K562 (cell line): Measurements from ENCODE around the gene GPRIN2. TPM values are rescaled to one million over a fixed set of nuclear protein-coding genes. Genes with fewer than 3 reads are reported as not detected.

Experiments used
- ARHGAP35 ChIP-seq: fragments of 450-650 bp; IDR thresholded peaks from 2 replicates; pipeline ENCODE4 v1.6.1; 2018; ENCODE audit not compliant: partially characterized antibody
- EP400 ChIP-seq: fragments of 450-650 bp; IDR thresholded peaks from 2 replicates; pipeline ENCODE4 v1.6.1; 2017; ENCODE audit warnings: antibody characterized with exemption, mild to moderate bottlenecking, moderate library complexity
- ESRRA ChIP-seq: fragments of 450-650 bp; IDR thresholded peaks from 2 replicates; pipeline ENCODE4 v1.6.1; 2014; ENCODE audit warnings: low read depth, mild to moderate bottlenecking, moderate library complexity, borderline replicate concordance
- FOS ChIP-seq: IDR thresholded peaks from 3 replicates; pipeline ENCODE4 v1.6.1; 2011; ENCODE audit not compliant: insufficient read length; ENCODE audit errors: extremely low read depth
- GATAD2A ChIP-seq: fragments of 450-650 bp; IDR thresholded peaks from 2 replicates; pipeline ENCODE4 v1.6.1; 2017
- GATAD2B ChIP-seq: fragments of 450-650 bp; IDR thresholded peaks from 2 replicates; pipeline ENCODE4 v1.6.1; 2017; ENCODE audit warnings: mild to moderate bottlenecking, borderline replicate concordance
- HDAC3 ChIP-seq: fragments of 450-650 bp; IDR thresholded peaks from 2 replicates; pipeline ENCODE4 v1.6.1; 2018; ENCODE audit warnings: borderline replicate concordance, mild to moderate bottlenecking, moderate library complexity; ENCODE audit not compliant: partially characterized antibody
- HNRNPL ChIP-seq: fragments of 200-400 bp; formaldehyde crosslinking; IDR thresholded peaks from 2 replicates; pipeline ENCODE4 v1.6.1; 2017; ENCODE audit warnings: low read depth, mild to moderate bottlenecking, low read length
- KAT8 ChIP-seq: fragments of 450-650 bp; IDR thresholded peaks from 2 replicates; pipeline ENCODE4 v1.6.1; 2016; ENCODE audit warnings: low read depth, mild to moderate bottlenecking
- NCOA6 ChIP-seq: fragments of 450-650 bp; IDR thresholded peaks from 2 replicates; pipeline ENCODE4 v1.6.1; 2017; ENCODE audit warnings: mild to moderate bottlenecking
- NFE2 ChIP-seq: IDR thresholded peaks from 2 replicates; pipeline ENCODE4 v1.6.1; 2014; ENCODE audit warnings: antibody characterized with exemption, low read depth
- NR2C2 ChIP-seq, 2 experiments: fragments of 200-800 bp in 1 of 2; sonication (Bioruptor generic) in 1 of 2; sonication (generic) in 1 of 2; formaldehyde crosslinking in 1 of 2; IDR thresholded peaks; 2 replicates each; pipeline versions ENCODE4 v1.6.1 to v1.8.0; 2016 to 2022; ENCODE audit warnings: mild to moderate bottlenecking in 1 of 2, missing compliant biosample characterization in 1 of 2, missing genetic modification characterization in 1 of 2, missing genetic modification reagents in 1 of 2
- POLR3A ChIP-seq: IDR thresholded peaks from 2 replicates; pipeline ENCODE4 v1.6.1; 2011; ENCODE audit warnings: borderline replicate concordance, mild to moderate bottlenecking, moderate library complexity; ENCODE audit not compliant: insufficient read length, insufficient read depth; ENCODE audit errors: extremely low read depth
- PTBP1 ChIP-seq: fragments of 200-400 bp; formaldehyde crosslinking; IDR thresholded peaks from 2 replicates; pipeline ENCODE4 v1.6.1; 2017; ENCODE audit warnings: low read depth, low read length
- RAD51 ChIP-seq: fragments of 450-650 bp; IDR thresholded peaks from 2 replicates; pipeline ENCODE4 v1.7.1; 2016; ENCODE audit warnings: low read depth, mild to moderate bottlenecking, borderline replicate concordance
- SRSF9 ChIP-seq: fragments of 200-400 bp; formaldehyde crosslinking; IDR thresholded peaks from 2 replicates; pipeline ENCODE4 v1.6.1; 2017; ENCODE audit warnings: low read depth, low read length, borderline replicate concordance
- U2AF2 ChIP-seq: fragments of 200-400 bp; formaldehyde crosslinking; optimal IDR thresholded peaks from 2 replicates; pipeline ENCODE3; 2017; ENCODE audit warnings: low read depth, mild to moderate bottlenecking, low read length
- ZNF584 ChIP-seq: fragments of 200-800 bp; sonication (Bioruptor generic); IDR thresholded peaks from 2 replicates; pipeline ENCODE4 v1.6.1; 2016; ENCODE audit warnings: low read depth, mild to moderate bottlenecking, missing genetic modification characterization, missing compliant biosample characterization
- ZNF586 ChIP-seq: fragments of 450-650 bp; formaldehyde crosslinking; conservative IDR thresholded peaks from 2 replicates; pipeline ENCODE4 v1.4.0; 2020; ENCODE audit warnings: mild to moderate bottlenecking, moderate library complexity
- polyA plus RNA-seq, 8 experiments: library from polyadenylated mRNA; depleted of rRNA in 4 of 8; stranded (reverse) in 5 of 8; unstranded in 3 of 8; fragments of >200 nt; fragmentation: Nextera tagmentation in 2 of 8; fragmentation: Illumina TruSeq in 1 of 8; extraction: Ambion mirVana in 2 of 8; extraction: Trizol in 1 of 8; gene quantifications; 2 replicates each; pipeline versions ENCODE4 v1.2.1 to v1.2.3, GENCODE V29; 2011 to 2014; ENCODE audit warnings: inconsistent platforms in 1 of 8, missing spikeins in 1 of 8
- total RNA-seq, 7 experiments: library from RNA; depleted of rRNA in 6 of 7; stranded (reverse); fragments of >200 nt in 6 of 7; fragmentation: Illumina TruSeq in 2 of 7; extraction: Trizol in 2 of 7; gene quantifications; 2 replicates each; pipeline versions ENCODE4 v1.2.1 to v1.2.3, GENCODE V29; 2011 to 2021; ENCODE audit warnings: low replicate concordance in 1 of 7
- TF ChIP-seq, protein P1 (sequence below): fragments of 250-450 bp; sonication (Bioruptor Pico); IDR thresholded peaks from 2 replicates; pipeline ENCODE4 v1.8.0; 2022; ENCODE audit warnings: moderate library complexity, mild to moderate bottlenecking, inconsistent platforms
- TF ChIP-seq, protein P2 (sequence below): fragments of 150-350 bp; IDR thresholded peaks from 2 replicates; pipeline ENCODE4 v1.6.1; 2014; ENCODE audit warnings: low read depth, mild to moderate bottlenecking, low read length, borderline replicate concordance
- TF ChIP-seq, protein P3 (sequence below): IDR thresholded peaks from 2 replicates; pipeline ENCODE4 v1.6.1; 2011; ENCODE audit not compliant: insufficient read length; ENCODE audit errors: extremely low read depth
- TF ChIP-seq, protein P4 (sequence below): fragments of 450-650 bp; IDR thresholded peaks from one replicate; pipeline ENCODE4 v1.6.1; 2018; ENCODE audit warnings: mild to moderate bottlenecking, moderate library complexity; ENCODE audit not compliant: partially characterized antibody

Gene GPRIN2
- total and polyA plus RNA-seq, 9 of the 15 experiments (the other 6 are each of a cell fraction or from before 2014, with no cell fraction given): not detected

DNA sequence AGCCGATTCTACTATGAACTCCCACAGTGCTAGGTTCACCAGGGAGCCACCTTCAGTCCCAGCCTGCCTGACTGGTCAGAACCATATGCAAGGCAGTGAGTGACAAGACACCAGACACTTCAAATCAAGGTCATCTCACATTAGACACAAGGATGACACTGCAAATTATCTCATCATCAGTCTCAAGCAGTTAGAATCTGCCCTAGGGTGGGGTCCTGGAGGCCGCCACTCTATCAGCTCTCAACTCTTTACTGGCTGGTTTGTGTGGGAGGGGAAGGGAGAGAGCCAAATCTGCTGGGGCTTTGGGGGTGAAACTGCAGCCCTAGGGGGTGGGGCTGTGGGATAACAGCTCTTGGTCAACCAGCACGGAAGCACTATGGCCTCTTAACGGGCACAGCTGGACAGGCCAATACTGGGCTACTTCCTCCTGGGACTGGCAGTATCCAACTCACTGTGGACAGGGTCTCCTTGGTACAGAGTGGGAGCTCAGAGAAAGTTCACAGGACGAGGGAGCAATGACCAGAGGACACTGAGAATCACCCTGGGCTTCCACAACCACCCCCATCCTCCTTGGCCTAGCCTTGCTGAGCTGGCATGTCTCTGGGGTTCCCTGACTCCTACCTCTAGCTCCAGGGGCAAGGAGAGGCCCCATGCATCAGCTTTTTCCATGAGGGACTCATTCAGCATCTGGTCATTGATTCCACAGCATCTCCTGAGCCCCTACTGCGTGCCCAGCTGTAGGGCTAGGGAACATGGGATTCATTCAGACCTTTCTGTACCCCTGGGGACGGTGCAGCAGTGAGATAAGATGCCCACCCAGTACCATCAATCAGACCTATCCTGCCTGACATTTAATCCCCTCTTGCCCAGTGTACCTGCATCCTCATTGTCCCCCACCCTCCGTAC lies 5.4 kb downstream of the GPRIN2 start (continued):
- TF ChIP-seq KAT8: no peak
- TF ChIP-seq, protein P1, sequence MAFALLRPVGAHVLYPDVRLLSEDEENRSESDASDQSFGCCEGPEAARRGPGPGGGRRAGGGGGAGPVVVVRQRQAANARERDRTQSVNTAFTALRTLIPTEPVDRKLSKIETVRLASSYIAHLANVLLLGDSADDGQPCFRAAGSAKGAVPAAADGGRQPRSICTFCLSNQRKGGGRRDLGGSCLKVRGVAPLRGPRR (CRISPR knock-in tag): no peak
- no peak for TF ChIP-seq ZNF586 (CRISPR knock-in tag)
- no peak for TF ChIP-seq ZNF584 (CRISPR knock-in tag)
- TF ChIP-seq, protein P2, sequence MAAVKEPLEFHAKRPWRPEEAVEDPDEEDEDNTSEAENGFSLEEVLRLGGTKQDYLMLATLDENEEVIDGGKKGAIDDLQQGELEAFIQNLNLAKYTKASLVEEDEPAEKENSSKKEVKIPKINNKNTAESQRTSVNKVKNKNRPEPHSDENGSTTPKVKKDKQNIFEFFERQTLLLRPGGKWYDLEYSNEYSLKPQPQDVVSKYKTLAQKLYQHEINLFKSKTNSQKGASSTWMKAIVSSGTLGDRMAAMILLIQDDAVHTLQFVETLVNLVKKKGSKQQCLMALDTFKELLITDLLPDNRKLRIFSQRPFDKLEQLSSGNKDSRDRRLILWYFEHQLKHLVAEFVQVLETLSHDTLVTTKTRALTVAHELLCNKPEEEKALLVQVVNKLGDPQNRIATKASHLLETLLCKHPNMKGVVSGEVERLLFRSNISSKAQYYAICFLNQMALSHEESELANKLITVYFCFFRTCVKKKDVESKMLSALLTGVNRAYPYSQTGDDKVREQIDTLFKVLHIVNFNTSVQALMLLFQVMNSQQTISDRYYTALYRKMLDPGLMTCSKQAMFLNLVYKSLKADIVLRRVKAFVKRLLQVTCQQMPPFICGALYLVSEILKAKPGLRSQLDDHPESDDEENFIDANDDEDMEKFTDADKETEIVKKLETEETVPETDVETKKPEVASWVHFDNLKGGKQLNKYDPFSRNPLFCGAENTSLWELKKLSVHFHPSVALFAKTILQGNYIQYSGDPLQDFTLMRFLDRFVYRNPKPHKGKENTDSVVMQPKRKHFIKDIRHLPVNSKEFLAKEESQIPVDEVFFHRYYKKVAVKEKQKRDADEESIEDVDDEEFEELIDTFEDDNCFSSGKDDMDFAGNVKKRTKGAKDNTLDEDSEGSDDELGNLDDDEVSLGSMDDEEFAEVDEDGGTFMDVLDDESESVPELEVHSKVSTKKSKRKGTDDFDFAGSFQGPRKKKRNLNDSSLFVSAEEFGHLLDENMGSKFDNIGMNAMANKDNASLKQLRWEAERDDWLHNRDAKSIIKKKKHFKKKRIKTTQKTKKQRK: no peak
- no peak for TF ChIP-seq GATAD2B
- no peak for TF ChIP-seq FOS
- TF ChIP-seq NR2C2 (CRISPR knock-in tag; IDR thresholded peaks at IDR 0.05): no peak
- no peak for TF ChIP-seq NR2C2 (tag; IDR thresholded peaks at IDR 0.05)
- TF ChIP-seq NFE2: peak; percentile 93
- TF ChIP-seq RAD51: no peak
- no peak for TF ChIP-seq HDAC3
- TF ChIP-seq, protein P3, sequence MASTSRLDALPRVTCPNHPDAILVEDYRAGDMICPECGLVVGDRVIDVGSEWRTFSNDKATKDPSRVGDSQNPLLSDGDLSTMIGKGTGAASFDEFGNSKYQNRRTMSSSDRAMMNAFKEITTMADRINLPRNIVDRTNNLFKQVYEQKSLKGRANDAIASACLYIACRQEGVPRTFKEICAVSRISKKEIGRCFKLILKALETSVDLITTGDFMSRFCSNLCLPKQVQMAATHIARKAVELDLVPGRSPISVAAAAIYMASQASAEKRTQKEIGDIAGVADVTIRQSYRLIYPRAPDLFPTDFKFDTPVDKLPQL: no peak
- TF ChIP-seq ESRRA: peak; percentile 75
- TF ChIP-seq PTBP1: no peak
- TF ChIP-seq, protein P4, sequence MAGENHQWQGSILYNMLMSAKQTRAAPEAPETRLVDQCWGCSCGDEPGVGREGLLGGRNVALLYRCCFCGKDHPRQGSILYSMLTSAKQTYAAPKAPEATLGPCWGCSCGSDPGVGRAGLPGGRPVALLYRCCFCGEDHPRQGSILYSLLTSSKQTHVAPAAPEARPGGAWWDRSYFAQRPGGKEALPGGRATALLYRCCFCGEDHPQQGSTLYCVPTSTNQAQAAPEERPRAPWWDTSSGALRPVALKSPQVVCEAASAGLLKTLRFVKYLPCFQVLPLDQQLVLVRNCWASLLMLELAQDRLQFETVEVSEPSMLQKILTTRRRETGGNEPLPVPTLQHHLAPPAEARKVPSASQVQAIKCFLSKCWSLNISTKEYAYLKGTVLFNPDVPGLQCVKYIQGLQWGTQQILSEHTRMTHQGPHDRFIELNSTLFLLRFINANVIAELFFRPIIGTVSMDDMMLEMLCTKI: no peak
- no peak for TF ChIP-seq EP400
- TF ChIP-seq GATAD2A: no peak
- no peak for TF ChIP-seq SRSF9
- TF ChIP-seq HNRNPL: no peak
- TF ChIP-seq POLR3A: no peak
- TF ChIP-seq ARHGAP35: no peak
- no peak for TF ChIP-seq U2AF2
- TF ChIP-seq NCOA6: no peak
